MCF 10A (cell line): Measurements from ENCODE around the gene DEFB131B. TPM values are rescaled to one million over a fixed set of nuclear protein-coding genes. Genes with fewer than 3 reads are reported as not detected.
"Not testable (repeated sequence)": the region's sequence is repeated elsewhere in the genome, so short reads cannot be mapped to it uniquely, and the experiment has no call there.

ENCODE experiments used
- BruUV-seq: library from RNA; stranded (reverse); fragments of 400-500 nt; replicated peaks from 2 replicates; lab custom pipeline; 2021; lab: Mats Ljungman, UMichigan
- CTCF ChIA-PET: fragments of 300-600 bp; sonication (Branson Sonifier 250); formaldehyde crosslinking; extraction: SDS; loops from one replicate; lab custom pipeline; 2021; ENCODE audit warnings: antibody characterized with exemption, inconsistent platforms; lab: Yijun Ruan, JAX
- POLR2A ChIA-PET: fragments of 300-600, 350-650 bp; sonication (Branson Sonifier 250); formaldehyde crosslinking; extraction: SDS; loops from one replicate; lab custom pipeline; 2020; ENCODE audit warnings: antibody characterized with exemption, inconsistent platforms; lab: Yijun Ruan, JAX
- DNase-seq: peaks from one replicate; pipeline ENCODE4 v3.0.0-alpha.2; 2018; ENCODE audit not compliant: unreplicated experiment
- H3K27ac Mint-ChIP-seq: one replicate; pipeline ENCODE4 v1.8.0; 2022; ENCODE audit warnings: mild to moderate bottlenecking, low read depth, mixed read lengths; ENCODE audit not compliant: unreplicated experiment
- H3K27me3 Mint-ChIP-seq: one replicate; pipeline ENCODE4 v1.8.0; 2022; ENCODE audit warnings: mixed read lengths; ENCODE audit not compliant: insufficient read depth, unreplicated experiment
- H3K36me3 Mint-ChIP-seq: one replicate; pipeline ENCODE4 v1.8.0; 2022; ENCODE audit warnings: mild to moderate bottlenecking, moderate library complexity, mixed read lengths; ENCODE audit not compliant: insufficient read depth, unreplicated experiment
- H3K4me1 Mint-ChIP-seq: one replicate; pipeline ENCODE4 v1.8.0; 2022; ENCODE audit warnings: mixed read lengths; ENCODE audit not compliant: insufficient read depth, unreplicated experiment
- H3K4me3 Mint-ChIP-seq: one replicate; pipeline ENCODE4 v1.8.0; 2022; ENCODE audit warnings: mild to moderate bottlenecking, moderate library complexity, mixed read lengths; ENCODE audit not compliant: unreplicated experiment
- H3K9me3 Mint-ChIP-seq: one replicate; pipeline ENCODE4 v1.8.0; 2022; ENCODE audit warnings: mixed read lengths; ENCODE audit not compliant: unreplicated experiment
- intact Hi-C: fragments of 100-400 bp; cut with micrococcal nuclease; formaldehyde crosslinking; loops from 2 replicates; pipeline ENCODE4 v1.14.1; 2022
- total RNA-seq: library from RNA; stranded (reverse); gene quantifications from 2 replicates; pipeline ENCODE4 v1.2.3, GENCODE V29; 2022
- TF ChIP-seq, protein P1 (sequence below): fragments of 200-600 bp; IDR thresholded peaks from one replicate; pipeline ENCODE4 v1.8.0; 2022; ENCODE audit warnings: antibody characterized with exemption, mild to moderate bottlenecking; ENCODE audit not compliant: unreplicated experiment

The DEFB131B gene
- total RNA-seq, 1 experiment from 2014 or later, result not detected

DNA sequence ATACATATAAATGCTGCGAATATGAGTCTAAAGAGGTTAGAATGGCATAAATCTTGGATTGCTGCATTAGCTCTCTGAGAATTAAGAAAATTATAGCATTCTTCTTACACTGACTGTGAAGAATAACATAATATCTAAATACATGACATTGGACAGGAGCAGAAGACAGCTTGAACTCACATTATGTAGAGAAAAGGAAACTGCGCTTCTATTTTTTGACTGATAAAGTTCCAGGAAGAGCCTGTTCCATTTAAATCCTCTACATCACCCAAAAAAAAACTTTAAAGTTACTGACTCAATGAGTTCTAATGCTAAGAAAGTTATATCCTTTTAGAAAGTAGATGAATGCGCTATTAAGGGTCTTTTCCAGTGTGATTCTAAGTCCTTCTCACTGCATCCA, 17.4 kb upstream of the DEFB131B start:
- H3K9me3 Mint-ChIP-seq, H3K4me3 Mint-ChIP-seq, H3K4me1 Mint-ChIP-seq, H3K27ac Mint-ChIP-seq, BruUV-seq, H3K27me3 Mint-ChIP-seq, intact Hi-C loops, CTCF ChIA-PET, POLR2A ChIA-PET, H3K36me3 Mint-ChIP-seq, DNase-seq: not testable (repeated sequence)

DNA sequence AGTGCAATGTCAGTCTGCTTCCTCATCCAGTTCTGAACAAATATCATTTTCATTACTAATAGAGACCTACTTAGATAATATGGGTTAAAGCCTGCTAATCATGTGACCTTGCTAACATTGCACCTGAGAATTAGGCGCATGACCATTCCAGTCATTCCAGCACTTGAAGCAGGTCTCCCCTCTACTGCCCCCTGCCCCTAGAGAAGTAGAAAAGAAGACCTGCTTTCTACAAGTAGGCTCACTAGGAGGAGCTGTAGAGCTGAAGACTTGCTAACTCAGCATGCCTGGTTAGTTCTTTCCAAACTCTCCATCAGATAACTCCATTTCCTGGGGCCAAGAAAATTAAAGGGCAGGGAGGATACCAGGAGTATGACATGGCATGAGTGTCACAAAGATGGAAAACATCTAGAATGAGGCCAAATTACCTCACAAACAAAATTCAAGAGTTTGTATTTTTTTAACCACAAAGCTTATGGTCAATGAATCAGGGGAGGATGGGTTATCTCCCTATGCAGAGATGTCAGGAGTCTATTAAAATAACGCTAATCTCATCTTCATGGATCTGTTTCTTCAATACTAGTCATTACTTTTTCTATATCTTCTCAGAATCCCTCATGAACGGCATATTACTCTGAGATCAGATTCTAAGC, 14.2 kb upstream of the DEFB131B start:
- BruUV-seq, H3K36me3 Mint-ChIP-seq, H3K4me1 Mint-ChIP-seq, POLR2A ChIA-PET, H3K9me3 Mint-ChIP-seq, H3K4me3 Mint-ChIP-seq, intact Hi-C loops, H3K27me3 Mint-ChIP-seq, H3K27ac Mint-ChIP-seq, CTCF ChIA-PET: not testable (repeated sequence)
- TF ChIP-seq, protein P1, sequence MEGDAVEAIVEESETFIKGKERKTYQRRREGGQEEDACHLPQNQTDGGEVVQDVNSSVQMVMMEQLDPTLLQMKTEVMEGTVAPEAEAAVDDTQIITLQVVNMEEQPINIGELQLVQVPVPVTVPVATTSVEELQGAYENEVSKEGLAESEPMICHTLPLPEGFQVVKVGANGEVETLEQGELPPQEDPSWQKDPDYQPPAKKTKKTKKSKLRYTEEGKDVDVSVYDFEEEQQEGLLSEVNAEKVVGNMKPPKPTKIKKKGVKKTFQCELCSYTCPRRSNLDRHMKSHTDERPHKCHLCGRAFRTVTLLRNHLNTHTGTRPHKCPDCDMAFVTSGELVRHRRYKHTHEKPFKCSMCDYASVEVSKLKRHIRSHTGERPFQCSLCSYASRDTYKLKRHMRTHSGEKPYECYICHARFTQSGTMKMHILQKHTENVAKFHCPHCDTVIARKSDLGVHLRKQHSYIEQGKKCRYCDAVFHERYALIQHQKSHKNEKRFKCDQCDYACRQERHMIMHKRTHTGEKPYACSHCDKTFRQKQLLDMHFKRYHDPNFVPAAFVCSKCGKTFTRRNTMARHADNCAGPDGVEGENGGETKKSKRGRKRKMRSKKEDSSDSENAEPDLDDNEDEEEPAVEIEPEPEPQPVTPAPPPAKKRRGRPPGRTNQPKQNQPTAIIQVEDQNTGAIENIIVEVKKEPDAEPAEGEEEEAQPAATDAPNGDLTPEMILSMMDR, result peak; percentile 75
- peak; percentile 66 for DNase-seq

DNA sequence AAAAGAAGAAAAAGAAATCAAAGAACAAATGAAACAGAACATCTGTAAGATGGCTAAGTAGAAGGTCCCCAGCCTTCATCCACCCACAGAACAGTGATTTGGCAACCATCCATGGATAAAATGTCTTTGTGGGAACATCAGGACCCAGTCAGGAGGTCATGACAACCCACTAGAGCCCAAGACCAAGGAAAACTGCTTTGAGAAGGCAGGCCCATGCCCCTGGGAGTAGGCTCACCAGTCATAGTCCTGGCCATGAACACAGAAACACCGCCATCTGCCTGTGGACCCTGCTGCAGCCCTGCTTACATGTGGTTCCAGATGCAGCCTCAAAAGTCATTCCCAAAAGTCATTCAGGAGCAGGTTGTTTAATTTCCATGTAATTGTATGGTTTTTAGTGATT, 11.0 kb upstream of the DEFB131B start:
- H3K27ac Mint-ChIP-seq, POLR2A ChIA-PET, DNase-seq, BruUV-seq, intact Hi-C loops, CTCF ChIA-PET, H3K36me3 Mint-ChIP-seq, H3K4me1 Mint-ChIP-seq, H3K9me3 Mint-ChIP-seq, H3K4me3 Mint-ChIP-seq, H3K27me3 Mint-ChIP-seq: not testable (repeated sequence)

DNA sequence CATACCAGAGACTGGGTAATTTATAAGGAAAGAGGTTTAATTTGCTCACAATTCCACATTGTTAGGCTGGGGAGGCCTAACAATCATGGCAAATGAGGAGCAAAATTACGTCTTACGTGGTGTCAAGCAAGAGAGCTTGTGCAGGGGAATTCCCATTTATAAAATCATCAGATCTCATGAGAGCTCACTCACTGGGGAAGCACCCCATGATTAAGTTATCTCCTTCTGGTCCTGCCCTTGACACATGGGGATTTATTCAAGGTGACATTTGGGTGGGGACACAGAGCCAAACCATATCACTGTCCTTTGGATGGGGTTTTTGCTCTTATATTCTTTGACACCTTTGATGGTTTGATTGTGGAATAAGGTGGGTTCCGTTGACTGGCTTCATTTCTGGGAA, 8.3 kb upstream of the DEFB131B start:
- BruUV-seq, H3K27me3 Mint-ChIP-seq, H3K4me1 Mint-ChIP-seq, H3K4me3 Mint-ChIP-seq, H3K36me3 Mint-ChIP-seq, H3K9me3 Mint-ChIP-seq, DNase-seq, intact Hi-C loops, H3K27ac Mint-ChIP-seq: not testable (repeated sequence)
- POLR2A ChIA-PET, result interaction anchor here (0.6 kb wide), 1 partner anchor 47 kb away, joined by 3 read pairs; no protein-coding TSS in a partner anchor
- CTCF ChIA-PET, result interaction anchor here (0.7 kb wide), 1 partner anchor 15 kb away, joined by 3 read pairs; no protein-coding TSS in a partner anchor

DNA sequence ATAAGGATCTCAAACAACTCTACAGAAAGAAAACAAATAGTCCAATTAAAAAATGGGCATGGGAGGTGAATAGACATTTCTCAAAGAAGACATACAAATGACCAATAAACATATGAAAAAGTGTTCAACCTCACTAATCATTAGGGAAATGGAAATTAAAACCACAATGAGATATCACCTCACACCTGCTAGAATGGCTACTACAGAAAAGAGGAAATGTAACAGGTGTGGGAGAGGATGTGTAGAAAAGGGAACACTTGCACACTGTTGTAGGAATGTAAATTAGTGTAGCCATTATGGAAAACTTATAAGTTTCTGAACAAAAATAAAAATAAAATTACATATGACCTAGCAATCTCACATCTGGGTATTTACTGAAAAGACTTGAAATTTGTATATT, 7.6 kb upstream of the DEFB131B start:
- H3K36me3 Mint-ChIP-seq, intact Hi-C loops, CTCF ChIA-PET, H3K4me3 Mint-ChIP-seq, H3K9me3 Mint-ChIP-seq, H3K27ac Mint-ChIP-seq, POLR2A ChIA-PET, DNase-seq, H3K27me3 Mint-ChIP-seq, BruUV-seq, H3K4me1 Mint-ChIP-seq: not testable (repeated sequence)

DNA sequence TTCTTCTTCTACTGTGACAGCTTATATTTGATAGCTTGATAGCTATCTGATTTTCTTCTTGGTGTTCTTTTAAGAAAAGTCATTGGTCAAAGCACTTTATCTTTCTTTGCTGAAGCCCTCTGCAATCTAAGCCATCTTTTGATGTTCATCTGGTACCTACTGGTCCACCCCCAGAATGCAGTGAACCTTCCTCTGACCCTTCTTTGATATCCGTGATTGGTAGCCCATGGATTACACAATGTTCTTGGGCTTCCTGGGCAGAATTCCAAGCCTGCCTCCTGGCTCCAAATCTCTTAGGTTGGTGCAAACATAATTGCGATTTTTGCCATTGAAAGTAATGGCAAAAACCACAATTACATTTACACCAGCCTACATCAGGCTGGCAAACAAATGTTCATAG, 2.0 kb upstream of the DEFB131B start:
- H3K27me3 Mint-ChIP-seq, H3K36me3 Mint-ChIP-seq, intact Hi-C loops, BruUV-seq, H3K4me3 Mint-ChIP-seq, H3K27ac Mint-ChIP-seq, H3K9me3 Mint-ChIP-seq, H3K4me1 Mint-ChIP-seq: not testable (repeated sequence)
- ChIA-PET POLR2A (interaction anchor here (0.7 kb wide), 1 partner anchor 1596 kb away, joined by 3 read pairs; no protein-coding TSS in a partner anchor), CTCF (interaction anchor here (0.9 kb wide), 1 partner anchor 10 kb away, joined by 5 read pairs; no protein-coding TSS in a partner anchor)
- peak; percentile 14 for DNase-seq

DNA sequence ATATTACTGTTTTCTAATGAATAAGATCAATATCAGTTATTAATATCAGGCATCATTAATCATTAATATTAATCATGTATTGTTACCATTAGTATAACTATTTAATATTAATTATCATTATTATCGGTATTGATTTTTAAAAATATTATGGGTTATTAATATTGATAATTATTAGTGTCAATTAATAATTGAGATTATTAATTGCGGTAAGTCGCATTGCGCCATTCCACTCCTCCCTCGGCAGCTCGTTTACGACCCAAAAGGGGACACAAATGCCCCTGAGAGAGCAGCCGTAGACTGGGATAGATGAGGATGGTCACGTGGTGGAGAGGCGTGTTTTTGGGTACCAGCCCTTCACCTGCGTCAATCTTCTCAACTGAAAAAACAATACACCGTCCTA, 7.6 kb downstream of the DEFB131B start:
- CTCF ChIA-PET, result interaction anchor here (1.1 kb wide), 1 partner anchor 10 kb away, joined by 5 read pairs; no protein-coding TSS in a partner anchor
- H3K27ac Mint-ChIP-seq, BruUV-seq, intact Hi-C loops, H3K27me3 Mint-ChIP-seq, DNase-seq, H3K36me3 Mint-ChIP-seq, H3K9me3 Mint-ChIP-seq, H3K4me3 Mint-ChIP-seq, H3K4me1 Mint-ChIP-seq, POLR2A ChIA-PET: not testable (repeated sequence)

DNA sequence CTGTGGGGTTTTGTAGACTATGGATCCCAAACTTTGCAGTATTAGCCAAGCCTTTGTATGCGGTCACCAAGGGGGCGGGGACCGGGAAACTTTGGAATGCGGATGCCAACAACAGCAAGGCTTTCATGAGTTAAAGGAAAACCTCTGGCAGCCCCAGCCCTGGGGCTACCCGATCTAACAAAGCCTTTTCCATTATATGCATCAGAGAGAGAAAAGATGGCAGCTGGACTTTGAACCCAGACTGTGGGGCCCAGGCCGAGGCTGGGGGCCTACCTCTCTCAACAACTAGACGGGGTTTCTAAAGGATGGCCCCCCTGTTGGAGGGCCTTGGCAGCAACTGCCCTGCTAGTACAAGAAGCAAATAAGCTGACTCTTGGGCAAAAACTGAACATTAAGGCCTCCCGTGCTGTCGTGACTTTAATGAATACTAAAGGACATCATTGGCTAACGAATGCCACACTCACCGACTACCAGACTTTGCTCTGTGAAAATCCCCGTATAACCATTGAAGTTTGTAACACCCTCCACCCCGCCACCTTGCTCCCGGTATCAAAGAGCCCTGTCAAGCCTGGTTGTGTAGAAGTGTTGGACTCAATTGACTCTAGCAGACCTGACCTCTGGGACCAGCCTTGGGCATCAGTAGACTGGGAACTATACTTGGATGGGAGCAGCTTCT, 10.2 kb downstream of the DEFB131B start:
- H3K36me3 Mint-ChIP-seq, BruUV-seq, H3K27ac Mint-ChIP-seq, H3K4me1 Mint-ChIP-seq, DNase-seq, H3K9me3 Mint-ChIP-seq, H3K4me3 Mint-ChIP-seq, POLR2A ChIA-PET, intact Hi-C loops, H3K27me3 Mint-ChIP-seq: not testable (repeated sequence)
- CTCF ChIA-PET, result interaction anchor here (0.6 kb wide), 1 partner anchor 203 kb away, joined by 3 read pairs; no protein-coding TSS in a partner anchor
